Retinal pigment epithelial cell (primary cell): ENCODE data around the gene UBE2R2.
A peak's percentile ranks its signal among the peaks of the same experiment; 100 is the strongest.
"Not testable (repeated sequence)": the region's sequence is repeated elsewhere in the genome, so short reads cannot be mapped to it uniquely, and the experiment has no call there.

Experiments used
- DNase-seq: peaks from one replicate; pipeline ENCODE4 v3.0.0-alpha.2; 2010; ENCODE audit warnings: low read depth
- H3K4me3 ChIP-seq: 2 replicates; pipeline ENCODE4 v1.5.1; 2011; ENCODE audit warnings: mild to moderate bottlenecking, low read length, control low read depth, moderate library complexity
- TF ChIP-seq, protein P1 (sequence below): conservative IDR thresholded peaks from 2 replicates; pipeline ENCODE4 v1.5.1; 2011; ENCODE audit warnings: low read depth, low read length, control low read depth, inconsistent platforms

Gene UBE2R2

DNA sequence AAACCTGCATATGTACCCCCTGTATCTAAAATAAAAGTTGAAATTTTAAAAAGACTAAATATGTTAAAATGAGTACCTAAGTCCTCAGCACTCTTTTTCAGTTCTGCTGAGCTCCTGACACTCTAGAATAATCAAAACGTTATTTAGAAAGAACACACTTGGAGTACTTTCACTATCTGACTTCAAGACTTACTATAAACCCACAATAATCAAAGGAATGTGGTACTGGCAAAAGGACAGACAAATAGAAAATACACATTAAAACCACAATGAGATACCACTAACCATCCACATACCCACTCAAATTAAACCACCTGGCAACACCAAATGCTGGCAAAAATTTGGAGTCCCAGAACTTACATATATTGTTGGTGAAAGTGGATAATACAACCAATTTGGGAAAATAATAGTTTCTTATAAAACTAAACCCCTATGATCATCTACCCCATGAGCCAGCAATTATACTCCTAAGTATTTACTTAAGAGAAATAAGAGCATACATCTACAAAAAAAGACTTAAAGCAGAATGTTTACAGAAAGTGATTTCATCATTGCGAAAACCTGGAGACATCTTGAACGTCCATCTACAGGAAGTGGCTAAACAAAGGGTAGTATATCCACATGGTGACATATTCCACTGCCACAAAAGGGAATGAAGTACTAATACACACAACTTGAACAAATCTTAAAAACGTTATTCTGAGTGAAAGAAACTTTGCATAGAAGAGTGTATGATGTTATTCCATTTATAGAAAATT is 34.4 kb upstream of the UBE2R2 start:
- no peak for DNase-seq
- H3K4me3 ChIP-seq, result no peak overlapping the region
- TF ChIP-seq, protein P1, sequence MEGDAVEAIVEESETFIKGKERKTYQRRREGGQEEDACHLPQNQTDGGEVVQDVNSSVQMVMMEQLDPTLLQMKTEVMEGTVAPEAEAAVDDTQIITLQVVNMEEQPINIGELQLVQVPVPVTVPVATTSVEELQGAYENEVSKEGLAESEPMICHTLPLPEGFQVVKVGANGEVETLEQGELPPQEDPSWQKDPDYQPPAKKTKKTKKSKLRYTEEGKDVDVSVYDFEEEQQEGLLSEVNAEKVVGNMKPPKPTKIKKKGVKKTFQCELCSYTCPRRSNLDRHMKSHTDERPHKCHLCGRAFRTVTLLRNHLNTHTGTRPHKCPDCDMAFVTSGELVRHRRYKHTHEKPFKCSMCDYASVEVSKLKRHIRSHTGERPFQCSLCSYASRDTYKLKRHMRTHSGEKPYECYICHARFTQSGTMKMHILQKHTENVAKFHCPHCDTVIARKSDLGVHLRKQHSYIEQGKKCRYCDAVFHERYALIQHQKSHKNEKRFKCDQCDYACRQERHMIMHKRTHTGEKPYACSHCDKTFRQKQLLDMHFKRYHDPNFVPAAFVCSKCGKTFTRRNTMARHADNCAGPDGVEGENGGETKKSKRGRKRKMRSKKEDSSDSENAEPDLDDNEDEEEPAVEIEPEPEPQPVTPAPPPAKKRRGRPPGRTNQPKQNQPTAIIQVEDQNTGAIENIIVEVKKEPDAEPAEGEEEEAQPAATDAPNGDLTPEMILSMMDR, result no peak

DNA sequence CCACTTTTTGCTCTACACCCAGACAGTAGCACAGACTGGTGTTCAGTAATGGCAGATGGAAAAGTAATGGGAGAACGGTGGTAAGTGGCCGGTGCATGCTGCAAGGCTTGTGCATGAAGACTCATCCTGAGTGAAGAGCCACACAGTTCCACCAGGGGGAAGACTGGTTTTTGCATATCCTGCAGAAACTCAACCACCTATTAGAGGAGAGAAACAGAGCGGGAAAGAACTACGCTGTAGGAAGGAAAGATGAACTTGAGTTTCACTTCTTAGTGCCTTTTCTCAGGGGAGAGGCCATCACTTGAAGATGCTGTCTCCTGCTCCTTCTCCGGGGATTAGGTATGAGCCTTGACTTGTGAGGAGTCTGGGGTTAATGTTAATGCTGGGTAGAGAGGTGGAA is 31.0 kb upstream of the UBE2R2 start:
- H3K4me3 ChIP-seq, result no peak overlapping the region
- no peak for DNase-seq
- TF ChIP-seq, protein P1, result peak; percentile 46

DNA sequence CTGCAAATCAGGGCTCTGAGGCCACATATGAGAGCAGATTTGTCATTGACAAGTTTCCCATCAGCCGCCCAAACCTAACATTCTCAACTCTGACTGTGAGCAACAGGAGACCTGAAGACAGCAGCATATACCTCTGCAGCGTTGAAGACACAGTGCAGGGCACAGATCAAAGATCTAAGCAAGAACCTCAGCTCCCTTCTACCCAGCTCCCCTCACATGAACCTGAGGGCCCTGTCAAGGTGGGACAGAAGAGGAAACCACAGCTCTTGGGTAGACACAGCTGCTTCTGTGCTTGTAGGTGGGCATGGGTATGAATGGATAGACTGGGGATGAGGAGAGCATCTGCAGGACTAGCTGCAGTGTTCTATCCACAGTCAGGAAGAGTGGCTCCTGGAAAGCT is 30.3 kb upstream of the UBE2R2 start:
- no peak for DNase-seq
- no peak overlapping the region for H3K4me3 ChIP-seq
- TF ChIP-seq, protein P1, result no peak

DNA sequence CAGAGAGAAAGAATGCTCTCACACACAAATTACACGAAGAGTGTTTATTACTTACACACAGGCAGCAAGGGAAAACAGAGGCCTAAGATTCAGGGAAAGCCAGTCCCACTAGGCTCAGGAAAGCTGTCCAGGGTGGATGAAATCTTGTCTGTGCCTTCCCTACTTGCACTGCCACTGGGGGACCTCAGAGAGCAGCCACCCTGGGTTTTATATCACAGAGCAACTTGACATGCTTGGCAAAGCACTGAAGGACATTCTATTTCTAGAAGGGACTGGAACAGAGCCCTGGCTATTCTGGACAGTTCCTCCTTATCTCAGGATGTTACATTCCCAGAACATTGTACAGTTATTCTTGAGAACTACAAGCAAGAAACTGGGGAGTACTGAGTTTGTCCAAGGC is 29.1 kb upstream of the UBE2R2 start:
- TF ChIP-seq, protein P1, result no peak
- H3K4me3 ChIP-seq, result no peak overlapping the region
- no peak for DNase-seq

DNA sequence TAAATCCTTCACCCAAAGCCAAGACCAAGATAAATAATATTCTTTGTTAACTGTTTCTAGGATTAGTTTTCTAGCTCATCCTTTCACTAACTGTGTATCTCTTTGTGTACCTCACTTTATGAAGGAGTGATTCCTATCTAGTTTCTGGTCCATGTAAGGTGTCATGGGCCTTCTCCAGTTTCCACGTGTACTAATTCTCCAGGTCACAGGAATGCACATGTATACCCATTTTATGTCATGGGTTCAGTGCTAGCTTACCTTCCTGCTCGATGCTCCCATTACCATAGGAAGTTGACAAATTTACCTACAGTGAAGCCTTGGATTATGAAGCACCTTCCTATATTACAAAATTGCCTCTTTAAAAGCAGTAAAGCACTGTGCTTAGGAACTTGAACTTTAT is 27.5 kb upstream of the UBE2R2 start:
- not testable (repeated sequence) for H3K4me3 ChIP-seq

DNA sequence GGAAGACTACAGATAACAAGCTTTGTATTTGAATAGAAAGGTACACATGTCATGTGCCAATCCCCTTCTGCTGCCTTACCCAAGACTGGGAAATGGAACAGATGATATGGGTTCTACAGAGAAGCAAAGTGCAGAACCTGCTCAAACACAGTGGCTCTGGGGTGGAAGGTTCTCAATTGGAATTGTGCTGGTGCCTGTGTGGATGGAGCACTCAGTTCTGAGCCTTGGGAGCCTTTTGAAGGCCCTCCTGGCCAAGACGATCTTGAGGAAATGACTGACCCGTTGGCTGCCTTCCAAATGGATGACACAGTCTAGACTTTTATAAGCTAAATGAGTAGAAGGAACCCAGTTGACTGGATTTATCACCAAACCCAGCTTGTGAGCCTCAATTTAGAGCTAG is 25.8 kb upstream of the UBE2R2 start:
- TF ChIP-seq, protein P1, result no peak
- no peak for DNase-seq
- no peak overlapping the region for H3K4me3 ChIP-seq

More for the DNA sequence above, 27.5 kb upstream of the UBE2R2 start:
- DNase-seq, result not testable (repeated sequence)

DNA sequence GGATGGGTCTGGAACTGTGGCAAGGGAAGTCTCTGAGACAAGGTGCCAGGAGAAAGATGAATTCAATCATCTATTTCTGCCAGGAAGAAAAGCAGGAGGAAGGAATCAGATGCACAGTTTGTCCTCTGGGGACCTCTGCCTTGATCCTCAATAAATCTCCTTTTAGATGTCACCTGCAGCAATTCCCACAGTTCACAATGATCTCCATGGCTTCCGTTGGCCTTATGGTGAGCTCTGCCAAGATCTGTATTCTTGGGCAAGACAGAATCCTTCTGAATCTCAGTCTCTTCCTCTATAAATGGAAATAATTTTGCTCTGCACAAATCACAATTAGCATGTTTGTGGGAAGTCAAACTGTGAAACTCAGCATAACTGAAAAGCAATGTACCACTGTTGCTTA is 23.5 kb upstream of the UBE2R2 start:
- H3K4me3 ChIP-seq, DNase-seq: not testable (repeated sequence)

DNA sequence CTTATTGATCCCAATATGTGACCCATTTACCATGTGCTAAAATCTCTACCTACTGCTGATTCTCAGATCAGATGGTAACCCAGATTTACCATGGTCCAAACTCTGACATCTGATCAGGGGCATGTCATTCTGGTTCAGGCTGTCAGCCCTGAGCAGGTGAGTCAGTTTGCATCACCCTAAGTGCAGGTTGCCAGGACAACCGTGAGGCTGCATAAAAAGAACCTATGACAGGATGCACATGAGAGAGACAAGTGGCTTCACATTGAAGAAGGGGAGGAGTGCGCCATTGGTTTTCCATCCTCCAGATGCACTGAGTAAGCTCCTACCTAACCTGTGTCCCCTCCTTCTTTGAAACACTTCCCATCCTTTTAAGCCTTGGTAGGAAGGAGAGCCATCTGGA is 22.4 kb upstream of the UBE2R2 start:
- no peak overlapping the region for H3K4me3 ChIP-seq
- TF ChIP-seq, protein P1, result no peak
- no peak for DNase-seq
